Gastrocnemius medialis (tissue), 4 donors: ENCODE results near the gene VGLL3. TPM values are rescaled to one million over a fixed set of nuclear protein-coding genes. Genes with fewer than 3 reads are reported as not detected.
A peak's percentile ranks its signal among the peaks of the same experiment; 100 is the strongest.

Source experiments
- ATAC-seq, 2 donors: fragments of 150-250 bp; one replicate each; pipeline ENCODE4 v1.9.1; 2016
- DNase-seq, 2 donors: peaks; one replicate each; pipeline ENCODE4 v3.0.0-alpha.2; 2019
- H3K27ac ChIP-seq, 4 donors: fragments of 200-600 bp; sonication (generic); 1 replicate in 1 of 4; 2 replicates in 3 of 4; pipeline ENCODE4 v1.5.1; 2016 to 2018; ENCODE audit warnings: mild to moderate bottlenecking in 2 of 4, moderate library complexity in 1 of 4
- H3K27me3 ChIP-seq, 3 donors: fragments of 200-600 bp; sonication (generic) in 2 of 3; 1 replicate in 1 of 3; 2 replicates in 2 of 3; pipeline versions ENCODE4 v1.5.1 to v1.6.0; 2016 to 2019; ENCODE audit warnings: mild to moderate bottlenecking in 1 of 3, moderate library complexity in 1 of 3
- H3K36me3 ChIP-seq, 2 donors: fragments of 200-600 bp; sonication (generic) in 1 of 2; one replicate each; pipeline ENCODE4 v1.5.1; 2017 to 2018
- H3K4me1 ChIP-seq, 2 donors: fragments of 200-600 bp; sonication (generic) in 1 of 2; one replicate each; pipeline ENCODE4 v1.5.1; 2016 to 2017; ENCODE audit warnings: mild to moderate bottlenecking in 2 of 2
- H3K4me3 ChIP-seq, 4 donors: fragments of 200-600 bp; sonication (generic) in 3 of 4; 1 replicate in 1 of 4; 2 replicates in 3 of 4; pipeline ENCODE4 v1.5.1; 2016 to 2019; ENCODE audit warnings: mild to moderate bottlenecking in 2 of 4
- H3K9me3 ChIP-seq, 3 donors: fragments of 200-600 bp; sonication (generic) in 2 of 3; 1 replicate in 1 of 3; 2 replicates in 2 of 3; pipeline ENCODE4 v1.5.1; 2016 to 2019
- POLR2A ChIP-seq, 2 donors: fragments of 450-650 bp; IDR thresholded peaks; one replicate each; pipeline ENCODE4 v1.6.1; 2017; ENCODE audit warnings: antibody characterized with exemption in 2 of 2, mild to moderate bottlenecking in 2 of 2, moderate library complexity in 2 of 2
- in situ Hi-C, 4 donors: fragments of 200-750 bp; cut with MboI; loops; one replicate each; pipeline versions ENCODE4 v1.15.0 to v1.8.0; 2017; ENCODE audit warnings: low sequenced_read_pairs in 4 of 4
- intact Hi-C: fragments of 100-400 bp; cut with DNase I; formaldehyde crosslinking; loops from one replicate; pipeline ENCODE4 v1.15.1; 2023; ENCODE audit warnings: low total_unique reads
- total RNA-seq, 4 donors: library from RNA; depleted of rRNA; stranded (reverse); fragments of >200 nt; gene quantifications; one replicate each; pipeline versions ENCODE4 v1.1.0 to v1.2.3, GENCODE V29; 2016
- TF ChIP-seq, protein P1 (sequence below), 5 experiments: fragments of 450-650 bp in 3 of 5; fragments of 200-600 bp in 2 of 5; sonication (generic) in 2 of 5; IDR thresholded peaks in 4 of 5; conservative IDR thresholded peaks in 1 of 5; 1 replicate in 4 of 5; 2 replicates in 1 of 5; pipeline ENCODE4 v1.5.1; 2016 to 2019; ENCODE audit warnings: antibody characterized with exemption in 5 of 5, mild to moderate bottlenecking in 3 of 5, moderate library complexity in 3 of 5

Gene VGLL3
- total RNA-seq, 4 donors from 2014 or later = 3.5 to 9.5 (median 5.6) TPM

GRCh38 chr3:86937306-86937791 lies 53.6 kb downstream of the VGLL3 start:
- Histone ChIP-seq H3K4me3 (no peak overlapping the region), H3K27ac (no peak overlapping the region), H3K4me1 (no peaks in the 10 kb centered on the region), H3K27me3 (no peaks in the 10 kb centered on the region), H3K36me3 (no peaks in the 10 kb centered on the region), H3K9me3 (no peaks in the 10 kb centered on the region)
- intact Hi-C loops (no loop called here), in situ Hi-C loops (no loop called here)
- DNase-seq (peak; percentile 2 to 12), ATAC-seq (peak; percentile 46 to 47)
- TF ChIP-seq, protein P1, sequence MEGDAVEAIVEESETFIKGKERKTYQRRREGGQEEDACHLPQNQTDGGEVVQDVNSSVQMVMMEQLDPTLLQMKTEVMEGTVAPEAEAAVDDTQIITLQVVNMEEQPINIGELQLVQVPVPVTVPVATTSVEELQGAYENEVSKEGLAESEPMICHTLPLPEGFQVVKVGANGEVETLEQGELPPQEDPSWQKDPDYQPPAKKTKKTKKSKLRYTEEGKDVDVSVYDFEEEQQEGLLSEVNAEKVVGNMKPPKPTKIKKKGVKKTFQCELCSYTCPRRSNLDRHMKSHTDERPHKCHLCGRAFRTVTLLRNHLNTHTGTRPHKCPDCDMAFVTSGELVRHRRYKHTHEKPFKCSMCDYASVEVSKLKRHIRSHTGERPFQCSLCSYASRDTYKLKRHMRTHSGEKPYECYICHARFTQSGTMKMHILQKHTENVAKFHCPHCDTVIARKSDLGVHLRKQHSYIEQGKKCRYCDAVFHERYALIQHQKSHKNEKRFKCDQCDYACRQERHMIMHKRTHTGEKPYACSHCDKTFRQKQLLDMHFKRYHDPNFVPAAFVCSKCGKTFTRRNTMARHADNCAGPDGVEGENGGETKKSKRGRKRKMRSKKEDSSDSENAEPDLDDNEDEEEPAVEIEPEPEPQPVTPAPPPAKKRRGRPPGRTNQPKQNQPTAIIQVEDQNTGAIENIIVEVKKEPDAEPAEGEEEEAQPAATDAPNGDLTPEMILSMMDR (IDR thresholded peaks at IDR 0.05 in 4 of 5, conservative IDR thresholded peaks at IDR 0.05 in 1 of 5) = no peak
- TF ChIP-seq POLR2A (IDR thresholded peaks at IDR 0.05) = no peak

DNA sequence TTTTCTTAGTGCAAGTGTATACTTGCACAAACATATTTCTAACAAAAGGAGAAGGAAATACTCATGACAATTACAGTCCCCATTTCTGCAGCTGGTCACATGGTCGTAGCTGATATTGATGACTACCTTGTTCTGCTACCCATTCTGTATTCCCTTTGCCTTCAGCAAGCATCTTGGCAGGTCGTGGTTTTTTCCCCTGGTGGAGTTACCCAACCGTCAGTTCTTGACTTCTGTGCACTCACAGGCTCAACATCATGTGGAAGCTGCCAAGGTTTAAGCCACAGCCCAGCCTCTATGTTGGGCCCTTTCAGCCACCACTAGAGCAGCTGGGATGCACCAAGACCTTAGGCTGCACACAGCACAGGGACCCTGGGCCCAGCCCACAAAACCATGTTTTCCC lies 56.1 kb downstream of the VGLL3 start:
- no peaks in the 10 kb centered on the region for H3K36me3 ChIP-seq
- TF ChIP-seq, protein P1 (IDR thresholded peaks at IDR 0.05 in 4 of 5, conservative IDR thresholded peaks at IDR 0.05 in 1 of 5) = no peak
- no peak for TF ChIP-seq POLR2A (IDR thresholded peaks at IDR 0.05)
- no peaks in the 10 kb centered on the region for H3K4me1 ChIP-seq
- DNase-seq (no peak), ATAC-seq (no peak)
- in situ Hi-C loops = no loop called here
- intact Hi-C loops = no loop called here
- H3K4me3 ChIP-seq = no peak overlapping the region
- H3K27me3 ChIP-seq = no peaks in the 10 kb centered on the region
- H3K27ac ChIP-seq = no peak overlapping the region
- no peaks in the 10 kb centered on the region for H3K9me3 ChIP-seq

GRCh38 chr3:86930831-86931230 lies 60.1 kb downstream of the VGLL3 start:
- Histone ChIP-seq H3K27ac (no peak overlapping the region), H3K9me3 (no peaks in the 10 kb centered on the region), H3K4me1 (no peaks in the 10 kb centered on the region), H3K27me3 (no peaks in the 10 kb centered on the region), H3K4me3 (no peak overlapping the region), H3K36me3 (no peaks in the 10 kb centered on the region)
- intact Hi-C loops = no loop called here
- in situ Hi-C loops = no loop called here
- DNase-seq (no peak), ATAC-seq (no peak)
- TF ChIP-seq, protein P1 (IDR thresholded peaks at IDR 0.05 in 4 of 5, conservative IDR thresholded peaks at IDR 0.05 in 1 of 5) = no peak

DNA sequence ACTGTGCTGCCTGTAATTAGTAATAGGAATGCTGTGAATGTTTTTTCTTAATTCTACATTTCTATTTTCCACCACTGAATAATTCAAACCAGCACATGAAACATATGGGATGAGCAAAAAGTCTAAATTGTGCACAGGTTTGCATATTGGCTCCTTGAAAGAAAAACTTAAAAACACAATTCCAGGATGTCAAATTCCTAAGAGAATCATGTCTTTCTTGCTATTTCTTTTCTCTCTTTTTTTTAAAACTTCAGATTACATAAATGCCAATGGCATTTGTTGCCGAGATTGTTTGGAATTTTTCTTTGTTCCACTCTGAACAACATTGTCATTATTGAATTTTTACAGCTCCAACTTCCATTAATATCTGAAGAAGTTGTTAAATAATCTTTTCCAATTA lies 60.8 kb downstream of the VGLL3 start:
- intact Hi-C loops = no loop called here
- DNase-seq = no peak
- no peak overlapping the region for H3K4me3 ChIP-seq
- H3K4me1 ChIP-seq = no peaks in the 10 kb centered on the region
- ATAC-seq = no peak
- H3K27ac ChIP-seq = no peak overlapping the region
- no peaks in the 10 kb centered on the region for H3K36me3 ChIP-seq
- no peaks in the 10 kb centered on the region for H3K9me3 ChIP-seq
- TF ChIP-seq POLR2A (IDR thresholded peaks at IDR 0.05) = no peak
- TF ChIP-seq, protein P1 (IDR thresholded peaks at IDR 0.05 in 4 of 5, conservative IDR thresholded peaks at IDR 0.05 in 1 of 5) = no peak
- in situ Hi-C loops = no loop called here
- H3K27me3 ChIP-seq = no peaks in the 10 kb centered on the region

GRCh38 chr3:86929046-86929445 lies 61.9 kb downstream of the VGLL3 start:
- ATAC-seq (no peak), DNase-seq (no peak)
- Histone ChIP-seq H3K9me3 (no peaks in the 10 kb centered on the region), H3K27ac (no peak overlapping the region), H3K27me3 (no peaks in the 10 kb centered on the region), H3K4me1 (no peaks in the 10 kb centered on the region), H3K4me3 (no peak overlapping the region), H3K36me3 (no peaks in the 10 kb centered on the region)
- intact Hi-C loops (no loop called here), in situ Hi-C loops (no loop called here)
- no peak for TF ChIP-seq POLR2A (IDR thresholded peaks at IDR 0.05)
- TF ChIP-seq, protein P1 (IDR thresholded peaks at IDR 0.05 in 4 of 5, conservative IDR thresholded peaks at IDR 0.05 in 1 of 5) = no peak
